ENCODE results near the gene DNAH10.

The DNAH10 gene

DNA sequence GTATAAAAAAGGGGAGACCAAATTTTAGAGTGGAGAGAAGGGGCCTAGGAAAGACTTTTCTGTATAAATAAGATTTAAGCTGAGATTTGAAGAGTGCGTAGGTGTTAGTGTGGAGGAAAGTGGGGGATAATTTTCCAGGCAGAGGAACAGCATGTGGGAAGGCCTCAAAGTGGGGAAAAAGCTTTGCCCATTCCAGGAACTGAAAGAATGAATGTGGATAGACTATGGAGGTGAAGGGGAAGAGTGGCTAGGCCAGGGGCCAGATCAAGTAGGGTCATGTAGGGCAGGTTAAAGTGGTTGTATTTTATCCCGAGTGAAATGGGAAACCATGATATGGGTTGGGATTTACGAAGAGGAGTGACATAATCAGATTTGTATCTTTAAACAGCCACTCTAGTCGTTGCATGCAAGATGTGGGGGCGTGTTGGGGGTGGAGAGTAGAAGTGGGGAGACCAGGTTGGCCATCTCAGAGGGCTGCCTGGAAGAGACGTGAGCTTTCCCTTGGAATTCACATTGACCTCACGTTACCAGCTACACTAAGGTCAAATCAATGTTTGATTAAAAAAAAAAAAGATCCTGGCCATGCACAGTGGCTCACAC is 214.2 kb downstream of the DNAH10 start:
- DNase-seq: no peak

DNA sequence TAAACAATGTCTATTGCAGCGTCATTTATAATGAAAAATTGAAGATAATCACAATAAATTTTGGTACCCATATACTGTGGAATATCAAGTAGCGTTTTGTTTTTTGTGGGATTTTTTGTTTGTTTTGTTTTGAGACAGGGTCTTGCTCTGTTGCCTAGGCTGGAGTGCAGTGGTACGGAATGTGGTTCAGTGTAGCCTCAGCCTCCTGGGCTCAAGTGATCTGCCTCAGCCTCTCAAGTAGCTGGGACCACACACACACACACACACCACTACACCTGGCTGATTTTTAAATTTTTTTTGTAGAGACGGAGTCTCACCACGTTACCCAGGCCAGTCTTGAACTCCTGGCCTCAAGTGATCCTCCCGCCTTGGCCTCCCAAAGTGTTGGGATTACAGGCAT is 217.5 kb downstream of the DNAH10 start:
- no peak for DNase-seq

DNA sequence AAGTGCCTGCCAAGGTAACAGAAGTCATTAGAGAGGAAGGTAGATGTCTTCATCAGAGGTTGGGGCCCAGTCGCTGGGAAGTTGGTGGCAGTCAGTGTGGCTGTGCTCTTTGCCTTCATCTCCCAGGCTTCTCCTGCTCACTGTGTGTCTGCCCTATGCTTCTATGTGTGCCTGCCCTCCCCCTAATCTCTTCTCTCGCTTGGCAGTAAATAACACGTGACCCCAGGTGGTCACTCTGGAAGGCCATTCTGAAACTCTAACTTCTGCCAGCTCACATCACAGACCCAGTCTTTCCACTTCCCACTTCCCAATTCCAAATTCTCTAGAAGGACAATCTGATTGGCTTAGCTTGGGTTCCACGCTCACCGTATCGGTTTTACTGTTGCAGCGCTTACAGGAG is 220.2 kb downstream of the DNAH10 start:
- no peak for DNase-seq

DNA sequence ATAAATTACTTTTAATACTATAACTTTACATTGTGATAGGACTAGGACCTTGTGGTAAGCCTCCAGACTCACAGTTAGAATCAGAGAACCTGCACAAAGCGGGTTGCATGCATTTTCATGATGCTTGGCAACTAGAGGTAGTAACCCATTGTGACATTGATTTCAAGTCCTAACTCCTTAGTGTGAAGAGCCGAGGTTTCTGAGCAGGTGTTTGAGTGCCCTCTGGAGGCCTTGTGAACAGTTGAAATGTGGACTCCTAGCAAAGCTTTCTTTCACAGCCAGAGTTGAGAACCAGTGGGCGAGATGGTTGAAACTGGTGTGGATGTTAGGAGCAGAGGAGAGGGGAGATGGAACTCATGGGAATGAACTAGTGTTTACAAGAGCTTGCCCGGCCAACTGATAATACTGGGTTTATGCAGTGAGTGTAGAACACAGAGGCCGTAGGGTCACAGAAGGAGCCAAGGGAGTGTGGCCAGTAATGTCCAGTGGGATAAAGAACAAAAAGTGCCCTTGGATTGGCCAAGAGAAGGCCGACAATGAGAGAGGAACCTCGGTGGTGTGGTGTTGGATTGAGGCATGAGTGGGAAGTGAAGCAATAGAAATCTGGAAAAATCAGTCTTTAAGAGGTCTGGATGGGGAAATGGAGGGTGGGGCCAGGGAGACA is 221.9 kb downstream of the DNAH10 start:
- DNase-seq: peak; percentile 39

DNA sequence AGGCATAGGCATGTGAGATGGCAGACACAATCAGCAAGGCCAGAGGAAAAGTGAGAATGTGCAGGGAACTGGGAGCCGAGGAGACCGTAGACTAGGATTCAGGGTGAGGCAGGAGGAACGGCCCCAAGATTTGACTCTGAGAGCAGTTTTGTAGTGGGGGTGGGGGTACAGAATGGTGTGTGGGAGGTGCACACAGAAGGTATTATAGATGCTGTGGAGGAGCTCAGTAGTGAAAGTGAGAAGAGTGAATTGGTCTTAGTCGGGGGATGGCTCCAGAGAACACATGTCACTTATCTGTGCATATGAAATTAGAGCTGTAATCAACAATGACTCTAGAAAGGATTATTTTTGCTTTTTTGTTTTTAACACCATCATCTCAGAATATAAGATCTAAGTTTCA is 222.8 kb downstream of the DNAH10 start:
- DNase-seq: no peak
